Urothelium cell line (cell line): ENCODE data around the gene CACNA2D4.

ENCODE experiments used
- DNase-seq: peaks from one replicate; pipeline ENCODE4 v3.0.0; 2011; ENCODE audit warnings: low spot score, mixed read lengths
- FAIRE-seq: peaks from 2 replicates; lab custom pipeline; 2011; peaks lifted over from hg19 to GRCh38; lab: Jason Lieb, UNC

Gene CACNA2D4

GRCh38 chr12:1806301-1807086 lies 112.0 kb downstream of the CACNA2D4 start:
- FAIRE-seq (no peak), DNase-seq (no peak)

- FAIRE-seq, result no peak
- no peak for DNase-seq
Measured at GRCh38 chr12:1805441-1806081, 112.9 kb downstream of the CACNA2D4 start.

- FAIRE-seq (peak; percentile 91), DNase-seq (peak; percentile 97)
Measured at GRCh38 chr12:1804545-1805332, 113.7 kb downstream of the CACNA2D4 start.

- FAIRE-seq (peak; percentile 44), DNase-seq (no peak)
Measured at GRCh38 chr12:1803736-1804135, 114.7 kb downstream of the CACNA2D4 start.

DNA sequence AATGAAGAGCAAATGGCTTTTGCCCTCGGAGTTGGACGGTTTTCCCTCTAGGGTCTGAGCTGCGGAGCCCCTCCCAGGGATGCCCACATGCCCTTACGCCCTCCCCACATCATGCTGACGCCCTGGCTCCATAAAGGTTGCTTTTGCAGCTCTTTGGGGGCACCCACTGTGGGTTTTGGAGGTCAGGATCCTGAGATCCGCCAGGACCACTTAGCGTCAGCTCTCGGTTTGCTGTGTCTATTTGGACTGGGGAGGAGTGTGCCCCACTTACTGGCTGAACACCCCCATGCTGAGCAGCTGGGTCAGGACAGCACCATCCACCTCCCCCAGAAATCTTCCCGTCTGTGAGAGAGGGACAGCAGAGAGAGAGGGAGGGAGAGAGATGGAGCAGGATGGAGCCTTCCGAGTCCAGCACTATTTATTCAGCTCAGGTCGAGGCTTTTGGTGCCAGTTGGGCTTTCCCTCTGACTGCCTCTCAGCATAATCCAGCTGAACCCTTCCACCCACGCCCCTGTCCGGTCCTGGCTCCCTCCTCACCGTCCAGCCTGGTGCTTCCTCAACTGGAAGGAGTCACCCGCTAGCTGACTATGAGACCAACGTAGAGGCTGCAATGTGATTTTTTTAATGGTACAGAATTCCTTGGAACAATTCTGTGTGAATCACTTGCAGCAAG lies 117.0 kb downstream of the CACNA2D4 start:
- FAIRE-seq, result peak; percentile 44

GRCh38 chr12:1800401-1801302 lies 117.8 kb downstream of the CACNA2D4 start:
- DNase-seq (no peak), FAIRE-seq (peak; percentile 52)

More for the DNA sequence above, 117.0 kb downstream of the CACNA2D4 start:
- no peak for DNase-seq

- DNase-seq (no peak), FAIRE-seq (peak; percentile 79)
Measured at GRCh38 chr12:1799882-1800400, 118.5 kb downstream of the CACNA2D4 start.

GRCh38 chr12:1799051-1799881 lies 119.2 kb downstream of the CACNA2D4 start:
- no peak for DNase-seq
- FAIRE-seq, result peak; percentile 93

GRCh38 chr12:1798641-1799020 lies 119.8 kb downstream of the CACNA2D4 start:
- DNase-seq (no peak), FAIRE-seq (no peak)

GRCh38 chr12:1797991-1798640 lies 120.3 kb downstream of the CACNA2D4 start:
- FAIRE-seq, result no peak

GRCh38 chr12:1797011-1797901 lies 121.2 kb downstream of the CACNA2D4 start:
- no peak for DNase-seq
- FAIRE-seq, result no peak

More at GRCh38 chr12:1797991-1798640, 120.3 kb downstream of the CACNA2D4 start:
- no peak for DNase-seq

GRCh38 chr12:1796515-1797010 lies 121.9 kb downstream of the CACNA2D4 start:
- FAIRE-seq, result no peak
- no peak for DNase-seq

DNA sequence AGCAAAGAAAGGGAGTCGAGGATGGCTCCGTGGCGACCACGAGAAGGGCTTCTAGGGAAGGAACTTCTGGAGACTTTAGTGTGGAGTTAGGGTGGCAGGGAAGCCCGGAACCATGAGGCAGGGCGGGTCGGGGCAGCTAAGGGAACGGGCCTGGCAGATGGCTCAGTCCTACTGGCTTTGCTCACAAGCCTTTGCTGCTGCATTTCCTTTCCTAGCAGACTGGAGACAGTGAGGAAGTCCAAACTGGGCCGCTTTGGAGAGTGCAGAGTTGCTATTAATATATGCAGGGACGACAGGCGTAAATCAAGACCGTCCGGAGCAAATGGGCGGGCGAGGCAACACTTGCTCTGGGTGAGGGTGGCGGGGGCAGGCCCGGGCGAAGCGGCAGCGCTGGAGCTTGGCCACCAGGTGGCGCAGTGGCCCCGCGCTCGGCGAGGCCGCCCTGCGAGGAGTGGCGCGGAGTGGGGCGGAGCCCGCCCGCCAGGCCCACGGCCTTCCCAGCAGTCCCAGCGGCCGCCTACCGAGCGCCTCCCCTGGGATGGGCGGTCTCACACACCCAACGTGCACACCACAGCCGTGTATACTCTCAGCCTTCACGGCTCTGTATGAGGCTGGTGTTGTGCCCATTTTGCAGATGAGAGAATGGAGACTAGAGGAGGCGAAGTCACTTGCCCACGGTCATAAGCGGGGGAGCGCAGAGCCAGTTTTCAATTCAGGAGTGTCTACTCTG lies 122.5 kb downstream of the CACNA2D4 start:
- DNase-seq (peak; percentile 98), FAIRE-seq (peak; percentile 99)

DNA sequence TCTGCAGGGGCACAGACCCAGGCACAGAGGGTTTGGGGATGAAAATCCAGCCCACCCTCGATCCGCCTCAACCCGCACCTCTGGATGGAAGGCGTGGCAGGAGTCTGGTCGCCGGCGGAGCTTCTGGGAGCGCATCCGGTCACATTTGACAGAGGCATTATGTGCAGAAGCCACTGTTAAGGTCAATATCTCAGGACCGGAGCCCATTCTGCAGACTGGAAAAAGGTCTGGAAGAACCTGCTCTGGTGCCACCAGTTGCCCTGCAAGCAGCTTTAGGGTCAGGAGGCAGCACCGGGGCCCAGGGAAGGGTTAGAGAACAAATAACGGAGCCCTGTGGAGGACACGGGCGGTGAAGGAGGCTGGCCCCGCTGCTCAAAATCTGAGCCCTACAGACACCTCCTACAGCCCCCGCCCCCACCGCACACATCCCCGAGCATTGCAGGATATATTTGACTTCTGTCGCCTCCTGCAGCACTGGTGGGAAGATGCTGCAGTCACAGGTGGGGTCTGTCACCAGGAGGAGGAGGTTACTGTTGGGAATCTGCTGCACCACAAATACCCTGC lies 123.1 kb downstream of the CACNA2D4 start:
- FAIRE-seq (no peak), DNase-seq (no peak)

GRCh38 chr12:1794440-1795090 lies 123.9 kb downstream of the CACNA2D4 start:
- DNase-seq (no peak), FAIRE-seq (no peak)
